CMK (cell line): Measurements from ENCODE around the gene LRRIQ1.
"Not testable (repeated sequence)": the region's sequence is repeated elsewhere in the genome, so short reads cannot be mapped to it uniquely, and the experiment has no call there.

Experiments
- DNase-seq: peaks from one replicate; pipeline ENCODE4 v3.0.0-alpha.2; 2010; ENCODE audit warnings: low read depth

The LRRIQ1 gene, protein sequence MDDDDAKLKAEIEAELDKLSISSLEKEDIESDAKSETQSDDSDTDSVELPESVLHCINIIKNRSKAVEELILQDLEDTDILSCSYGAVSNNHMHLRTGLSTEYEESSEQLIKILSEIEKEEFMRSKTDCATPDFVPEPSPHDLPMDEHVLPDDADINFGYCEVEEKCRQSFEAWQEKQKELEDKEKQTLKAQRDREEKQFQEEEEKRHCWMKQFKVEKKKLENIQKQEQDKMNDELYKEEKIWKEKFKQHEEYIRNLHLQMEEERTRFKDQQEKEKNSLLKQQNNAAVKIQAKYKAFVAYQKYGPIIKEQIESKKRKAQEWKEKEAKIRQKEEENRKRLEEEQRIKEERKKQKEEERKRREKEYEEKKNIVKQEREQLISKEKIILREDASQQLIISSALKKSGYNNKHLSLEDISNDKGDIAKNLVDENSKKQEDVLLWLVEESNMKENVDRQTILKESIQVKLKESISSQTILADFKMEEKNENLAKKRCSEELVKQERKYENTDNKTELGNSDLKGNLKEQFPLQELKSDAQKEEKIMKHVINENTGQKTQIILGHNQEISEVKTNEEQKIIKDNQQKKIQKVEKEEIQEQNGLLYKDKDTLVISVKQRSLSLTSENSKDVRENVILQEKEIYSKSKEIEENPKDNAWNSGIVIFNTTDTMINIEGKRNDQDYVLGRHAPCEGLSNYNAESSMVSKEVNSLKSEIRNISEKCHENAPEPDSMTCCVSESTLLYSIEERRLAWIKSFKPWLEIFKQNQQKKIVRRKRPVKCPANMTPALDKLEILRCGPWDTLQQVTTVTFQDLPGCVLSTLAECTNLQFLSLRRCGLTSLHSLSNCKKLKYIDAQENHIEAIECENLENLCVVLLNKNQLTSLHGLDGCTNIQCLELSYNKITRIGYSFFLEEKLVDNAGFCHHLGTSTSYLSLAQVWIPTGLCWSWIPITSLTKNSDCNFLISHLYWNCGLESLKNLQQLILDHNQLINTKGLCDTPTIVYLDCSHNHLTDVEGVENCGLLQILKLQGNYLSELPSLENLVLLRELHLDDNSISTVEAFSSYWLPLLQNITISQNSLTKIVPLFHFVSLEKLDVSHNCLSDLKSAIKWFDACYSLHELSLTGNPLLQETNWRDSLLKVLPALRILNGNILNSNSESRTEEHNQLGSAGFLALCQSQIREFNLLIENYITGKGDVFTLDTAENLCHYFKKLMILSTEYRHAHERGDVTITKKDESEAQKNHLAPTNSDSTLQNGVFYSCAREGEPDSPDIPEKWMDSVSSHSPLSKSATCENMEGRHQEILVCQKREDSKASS (N-terminal part only)

DNA sequence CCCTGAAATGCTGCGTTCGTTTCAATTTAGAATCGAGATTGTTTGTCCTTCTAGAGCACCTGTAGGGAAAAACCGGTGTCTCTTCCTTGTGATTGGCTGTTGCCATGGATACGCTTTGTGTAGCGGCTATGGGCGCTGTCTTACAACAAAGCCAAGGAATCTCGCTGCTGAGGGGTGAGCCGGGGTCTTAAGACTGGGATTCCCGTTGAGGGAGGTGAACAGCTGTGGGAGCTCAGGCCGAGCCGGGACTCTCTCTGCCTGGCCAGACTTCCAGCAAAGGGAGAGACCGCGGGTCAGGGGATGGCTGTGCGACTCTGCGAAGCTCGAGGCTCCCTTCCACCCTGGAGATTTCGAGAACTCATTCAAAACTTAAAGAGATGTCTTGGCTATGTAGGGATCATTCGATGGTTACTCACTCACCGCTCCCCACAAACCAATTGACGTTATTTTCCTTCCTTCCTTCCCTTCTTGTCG lies at the start of gene LRRIQ1, which contains the start of gene TSPAN19:
Gene LRRIQ1, plus strand, starts transcription at position 118 of the 474 bp plus-strand sequence. CDS start 1,826 bp downstream, outside the sequence.
Gene TSPAN19, minus strand, starts transcription at position 44 of the 474 bp plus-strand sequence. CDS start 6,331 bp downstream, outside the sequence.
- no peak for DNase-seq

DNA sequence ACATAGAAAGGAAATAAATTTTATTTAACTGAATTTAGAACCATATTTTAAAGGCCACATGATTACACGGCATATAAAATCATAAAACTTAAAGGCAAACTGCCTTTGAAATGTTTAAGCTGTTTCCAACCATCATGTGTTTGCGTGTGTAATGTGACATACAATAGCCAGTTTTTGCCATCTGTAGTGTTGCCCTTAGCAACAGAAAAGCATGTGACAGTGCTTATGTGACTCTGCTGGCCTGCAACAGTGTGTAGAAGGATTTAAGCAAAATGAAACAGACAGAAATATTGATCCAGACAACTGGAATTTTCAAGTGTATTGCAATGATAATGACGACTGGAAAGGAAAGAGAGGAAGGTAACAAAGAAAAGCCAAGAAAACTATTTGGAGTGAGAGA lies 49.6 kb upstream of the LRRIQ1 start:
- no peak for DNase-seq

DNA sequence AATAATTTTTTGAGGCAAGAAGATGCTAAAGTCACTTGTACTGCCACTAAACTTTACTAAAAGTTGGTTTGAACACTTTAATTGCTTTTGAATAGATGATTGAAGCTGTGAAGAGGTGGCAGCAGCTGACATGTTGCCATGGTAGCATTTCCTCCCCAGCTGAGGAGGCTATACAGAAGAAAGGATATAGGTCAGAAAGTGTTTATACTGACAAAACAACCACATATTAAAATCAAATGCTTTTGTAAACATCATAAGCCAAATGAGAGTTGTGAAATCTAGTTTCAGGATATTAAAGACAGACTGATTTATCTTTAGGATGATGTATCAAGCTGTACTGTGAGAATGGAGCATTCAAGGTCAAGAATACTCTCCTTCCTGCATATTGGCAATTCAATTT lies 41.7 kb upstream of the LRRIQ1 start:
- DNase-seq, result no peak

DNA sequence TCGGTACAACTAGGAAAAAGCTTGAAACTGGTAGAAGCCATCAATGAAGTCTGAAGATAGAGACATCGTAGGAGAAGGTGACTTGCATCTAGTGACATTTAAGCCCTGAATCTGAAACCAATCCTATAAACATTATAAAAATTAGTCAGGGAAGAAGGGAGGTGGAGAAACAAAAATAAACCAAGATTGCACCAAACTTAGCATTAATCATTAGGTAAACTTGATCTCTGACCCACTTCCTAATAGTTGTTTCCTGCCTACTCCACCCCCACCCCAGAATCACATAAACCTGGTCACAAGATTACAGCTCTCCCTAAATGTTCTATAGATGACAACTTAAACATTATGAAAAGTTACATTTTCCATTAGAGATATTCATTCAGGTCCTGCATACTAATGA lies 40.5 kb upstream of the LRRIQ1 start:
- DNase-seq, result no peak

DNA sequence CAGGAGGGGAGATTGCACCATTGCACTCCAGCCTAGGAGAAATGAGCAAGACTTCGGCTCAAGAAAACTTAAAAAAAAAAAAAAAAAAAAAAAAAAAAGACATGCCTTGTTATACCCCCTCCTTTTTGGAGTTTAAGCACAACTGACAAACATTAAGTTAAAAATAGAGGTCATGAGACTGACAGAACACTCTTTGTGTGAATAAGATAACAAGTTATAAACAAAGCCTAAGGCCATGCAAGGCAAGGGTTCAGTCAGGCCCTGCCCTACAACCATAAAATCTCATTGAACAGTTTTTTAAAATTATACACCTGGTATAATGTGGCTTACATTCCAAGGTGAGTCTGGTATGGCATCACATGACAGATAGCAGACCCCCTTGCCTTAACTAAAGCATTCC lies 39.4 kb upstream of the LRRIQ1 start:
- no peak for DNase-seq

DNA sequence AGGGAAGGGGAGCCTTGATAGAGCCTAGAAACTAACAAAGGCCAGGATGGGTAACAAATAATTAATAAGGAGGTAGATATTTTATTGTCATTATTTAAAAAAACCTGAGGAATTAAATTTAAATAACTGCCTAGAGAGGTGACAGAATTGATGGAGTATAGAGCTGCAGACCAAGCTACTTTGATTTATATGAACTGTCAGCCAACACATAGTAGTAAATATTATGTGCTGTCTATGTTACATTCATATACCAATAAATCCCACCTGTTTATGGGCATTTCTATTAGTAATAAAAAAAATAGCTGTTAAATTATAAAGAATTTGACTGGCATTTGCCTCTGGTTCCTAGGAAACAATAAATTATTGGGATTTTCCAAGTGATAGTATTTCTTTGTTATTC lies 37.8 kb upstream of the LRRIQ1 start:
- no peak for DNase-seq

DNA sequence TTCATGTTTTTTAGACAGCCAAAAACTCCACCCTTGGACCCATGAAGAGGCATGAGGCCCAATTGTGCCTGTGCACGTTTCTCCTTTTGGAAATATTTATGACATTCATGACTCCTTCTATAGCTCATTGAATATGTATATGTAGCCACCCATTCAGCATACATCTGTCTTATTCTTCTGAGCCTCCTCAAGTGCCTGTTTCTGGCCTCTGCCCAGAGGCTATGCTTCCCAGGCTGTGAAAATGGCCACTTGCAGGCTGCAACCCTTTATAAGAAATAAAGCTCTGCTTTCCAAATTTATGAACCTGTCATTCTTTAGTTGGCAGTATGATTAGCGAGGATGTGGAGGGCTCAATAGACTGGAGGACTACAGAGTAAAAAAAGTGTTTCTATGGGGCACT lies 35.4 kb upstream of the LRRIQ1 start:
- no peak for DNase-seq

DNA sequence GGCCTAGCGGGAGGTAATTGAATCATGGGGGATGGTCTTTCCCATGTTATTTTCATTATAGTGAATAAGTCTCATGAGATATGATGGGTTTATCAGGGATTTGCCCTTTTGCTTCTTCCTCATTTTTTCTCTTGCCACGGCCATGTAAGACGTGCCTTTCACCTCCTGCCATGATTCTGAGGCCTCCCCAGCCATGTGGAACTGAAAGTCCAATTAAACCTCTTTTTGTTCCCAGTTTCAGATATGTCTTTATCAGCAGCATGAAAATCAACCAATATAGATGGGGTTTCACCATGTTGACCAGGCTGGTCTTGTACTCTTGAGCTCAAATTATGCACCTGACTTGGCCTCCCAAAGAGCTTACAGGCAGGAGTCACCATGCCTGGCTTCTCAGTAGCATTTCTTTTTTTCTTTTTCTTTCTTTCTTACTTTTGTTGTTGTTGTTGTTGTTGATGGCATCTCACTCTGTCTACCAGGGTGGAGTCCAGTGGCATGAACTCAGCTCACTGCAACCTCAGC lies 33.3 kb upstream of the LRRIQ1 start:
- no peak for DNase-seq

DNA sequence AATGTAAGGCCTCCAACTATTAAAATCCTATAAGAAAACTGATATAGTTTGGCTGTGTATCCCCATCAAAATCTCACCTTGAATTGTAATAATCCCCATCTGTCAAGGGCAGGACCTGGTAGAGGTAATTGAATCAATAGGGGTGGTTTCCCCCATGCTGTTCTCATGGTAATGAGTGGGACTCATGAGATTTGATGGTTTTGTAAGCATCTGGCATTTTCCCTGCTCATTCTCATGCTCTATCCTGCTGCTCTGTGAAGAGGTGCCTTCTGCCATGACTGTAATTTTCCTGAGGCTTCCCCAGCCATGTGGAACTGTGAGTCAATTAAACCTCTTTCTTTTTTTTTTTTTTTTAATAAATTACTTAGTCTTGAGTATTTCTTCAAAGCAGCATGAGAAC lies 31.9 kb upstream of the LRRIQ1 start:
- no peak for DNase-seq

DNA sequence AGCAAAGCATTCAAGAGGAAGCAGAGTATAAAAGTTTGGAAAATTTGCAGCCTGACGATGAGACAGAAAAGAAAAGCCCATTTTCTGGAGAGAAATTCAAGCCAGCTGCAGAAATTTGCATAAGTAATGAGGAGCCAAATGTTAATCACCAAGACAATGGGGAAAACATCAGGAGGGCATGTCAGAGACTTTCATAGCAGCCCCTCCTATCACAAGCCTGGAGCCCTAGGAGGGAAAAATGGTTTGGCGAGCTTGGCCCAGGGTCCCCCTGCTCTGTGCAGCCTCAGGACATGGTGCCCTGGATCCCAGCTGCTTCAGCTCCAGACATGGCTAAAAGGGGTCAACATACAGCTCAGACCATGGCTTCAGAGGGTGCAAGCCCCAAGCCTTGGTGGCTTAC lies 31.1 kb upstream of the LRRIQ1 start:
- not testable (repeated sequence) for DNase-seq

DNA sequence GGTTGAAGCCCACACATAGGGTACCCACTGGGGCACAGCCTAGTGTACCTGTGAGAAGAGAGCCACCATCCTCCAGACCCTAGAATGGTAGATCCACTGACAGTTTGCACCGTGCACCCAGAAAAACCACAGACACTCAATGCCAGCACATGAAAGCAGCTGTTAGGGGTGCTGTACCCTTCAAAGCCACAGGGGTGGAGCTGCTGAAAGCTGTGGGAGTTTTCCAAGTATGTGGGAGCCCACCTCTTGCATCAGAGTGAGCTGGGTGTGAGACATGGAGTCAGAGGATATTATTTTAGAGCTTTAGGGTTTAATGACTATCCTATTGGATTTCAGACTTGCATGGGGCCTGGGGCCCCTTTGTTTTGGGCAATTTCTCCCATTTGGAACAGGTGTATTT lies 30.5 kb upstream of the LRRIQ1 start:
- DNase-seq, result no peak

DNA sequence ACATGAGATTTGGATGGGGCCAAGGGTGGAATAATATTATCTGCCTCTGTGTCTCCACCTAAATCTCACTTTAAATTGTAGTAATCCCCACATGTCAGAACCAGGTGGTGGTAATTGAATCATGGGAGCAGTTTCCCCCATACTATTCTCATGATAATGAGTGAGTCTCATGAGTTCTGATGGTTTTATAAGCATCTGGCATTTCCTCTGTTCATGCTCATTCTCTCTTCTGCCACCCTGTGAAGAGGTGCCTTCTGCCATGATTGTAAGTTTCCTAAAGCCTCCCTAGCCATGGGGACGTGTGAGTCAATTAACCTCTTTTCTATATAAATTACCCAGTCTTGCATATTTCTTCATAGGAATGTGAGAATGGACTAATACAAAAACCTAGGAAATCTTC lies 29.9 kb upstream of the LRRIQ1 start:
- no peak for DNase-seq

DNA sequence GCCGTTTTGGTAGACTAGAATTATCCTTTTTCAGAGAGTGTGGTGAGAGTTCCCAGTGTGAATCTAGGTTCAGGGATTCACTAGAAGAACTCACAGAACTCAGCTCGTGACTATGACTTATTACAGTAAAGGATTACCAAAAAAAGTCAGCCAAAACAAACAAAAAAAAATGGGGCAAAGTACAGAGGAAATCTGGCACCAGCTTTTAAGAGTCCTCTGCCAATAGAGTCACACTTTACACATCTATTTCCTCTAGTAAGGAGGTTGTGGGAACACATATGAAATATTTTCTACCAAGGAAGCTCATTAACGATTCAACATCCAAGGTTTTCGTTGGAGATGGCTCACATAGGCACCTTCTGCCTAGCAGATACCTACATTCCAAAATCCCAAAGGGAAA lies 28.3 kb upstream of the LRRIQ1 start:
- no peak for DNase-seq

DNA sequence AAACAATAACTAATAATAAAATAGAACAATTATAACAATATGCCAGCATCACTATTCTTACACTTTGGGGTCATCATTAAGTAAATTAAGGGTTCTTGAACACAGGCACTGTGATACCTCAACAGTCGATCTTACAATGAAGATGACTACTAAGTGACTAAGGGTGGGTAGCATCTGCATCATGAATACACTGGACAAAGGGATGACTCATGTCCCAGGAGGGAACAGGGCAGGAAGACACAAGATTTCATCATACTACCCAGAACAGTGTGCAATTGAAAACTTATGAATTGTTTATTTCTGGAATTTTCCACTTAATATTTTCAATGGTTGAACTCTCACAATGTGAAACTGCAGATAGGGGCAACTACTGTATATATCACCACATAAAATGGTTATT lies 19.7 kb upstream of the LRRIQ1 start:
- DNase-seq, result no peak

DNA sequence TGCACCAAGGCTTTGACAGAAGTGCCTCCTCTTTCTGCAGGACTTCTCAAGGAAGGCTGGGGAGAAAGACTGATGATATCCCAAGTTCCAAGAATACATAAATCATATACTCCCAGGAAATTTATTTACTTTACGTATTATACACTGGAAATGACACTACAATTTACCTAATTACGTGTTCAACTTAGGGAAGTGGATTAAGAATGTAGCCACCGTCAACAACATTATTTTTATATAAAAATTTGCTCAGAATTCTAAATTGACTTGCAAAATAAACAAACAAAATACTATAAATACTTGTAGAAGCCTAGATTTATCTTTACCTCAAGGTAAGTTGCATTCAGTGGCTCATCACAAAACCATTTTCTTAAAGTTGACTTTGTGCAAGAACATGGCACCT lies 19.0 kb upstream of the LRRIQ1 start:
- no peak for DNase-seq

DNA sequence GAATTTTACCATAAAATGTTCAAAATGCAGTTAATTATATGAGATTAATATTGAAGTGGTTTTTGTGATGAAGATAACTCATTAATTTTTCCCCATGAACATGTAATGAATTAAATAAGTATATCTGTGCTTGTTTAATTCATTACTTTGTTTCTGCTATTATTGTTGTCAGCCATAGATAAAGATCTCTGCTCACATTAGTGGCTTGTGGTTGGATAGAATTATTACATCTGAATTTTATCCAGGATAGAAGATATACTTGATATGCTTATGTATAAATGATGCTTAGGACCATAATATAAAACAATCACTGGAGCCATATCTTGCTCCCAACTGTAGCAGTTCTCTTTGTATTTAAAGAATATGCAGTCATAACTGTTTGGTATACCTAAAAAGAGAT lies 18.5 kb upstream of the LRRIQ1 start:
- DNase-seq, result no peak

DNA sequence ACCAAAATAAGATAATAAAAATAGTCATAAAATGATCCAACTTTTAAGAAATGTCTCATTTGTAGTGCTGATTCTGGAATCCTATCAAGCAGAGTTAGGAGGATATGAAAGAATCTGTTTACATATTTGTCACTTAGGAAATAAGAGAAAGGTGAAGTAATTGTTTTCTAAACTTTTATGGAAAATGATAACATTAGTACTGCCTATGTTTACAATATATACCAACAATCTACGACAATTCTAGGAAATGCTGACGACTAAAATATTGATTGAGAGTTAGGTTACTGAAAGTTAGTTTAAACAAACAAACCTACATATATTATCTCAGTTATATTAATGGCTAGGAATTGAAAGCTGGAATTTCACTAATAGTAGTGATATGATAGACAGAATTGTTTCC lies 18.1 kb upstream of the LRRIQ1 start:
- no peak for DNase-seq

DNA sequence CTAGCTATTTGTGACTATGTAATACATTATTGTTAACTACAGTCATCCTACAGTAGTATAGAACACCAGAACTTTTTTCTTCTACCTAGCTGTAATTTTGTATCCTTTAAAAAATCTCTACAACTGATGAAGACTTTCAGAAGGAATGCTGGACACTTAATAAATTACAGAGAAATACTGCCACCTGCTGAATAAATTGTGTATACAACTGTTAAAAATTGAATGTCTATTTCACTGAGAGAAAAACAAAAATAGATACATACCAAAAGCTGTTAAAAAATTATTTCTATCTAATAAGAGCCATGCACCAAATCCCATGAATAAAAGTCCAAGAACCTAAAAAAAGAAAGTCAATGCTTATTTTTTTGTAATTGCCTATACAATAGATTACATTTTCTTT lies 6.7 kb upstream of the LRRIQ1 start:
- no peak for DNase-seq

DNA sequence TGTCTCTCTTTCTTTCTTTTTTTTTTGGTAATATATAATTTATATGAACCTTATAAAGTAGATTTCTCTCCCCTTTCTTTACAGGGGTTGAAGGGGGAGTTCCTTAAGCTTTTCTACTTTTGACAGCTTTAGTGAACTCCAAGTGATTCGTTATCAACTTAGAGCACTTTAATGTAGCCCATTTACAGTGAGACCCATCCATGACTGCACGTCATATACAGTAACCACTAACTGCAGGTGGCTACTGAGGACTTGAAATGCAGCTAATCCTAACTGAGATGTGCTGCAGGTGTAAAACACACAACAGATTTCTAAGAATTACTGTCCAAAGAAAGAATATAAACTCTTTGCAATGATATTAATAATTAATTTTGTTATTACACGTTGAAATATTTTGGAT lies 582 bp downstream of the LRRIQ1 start:
- DNase-seq, result no peak

DNA sequence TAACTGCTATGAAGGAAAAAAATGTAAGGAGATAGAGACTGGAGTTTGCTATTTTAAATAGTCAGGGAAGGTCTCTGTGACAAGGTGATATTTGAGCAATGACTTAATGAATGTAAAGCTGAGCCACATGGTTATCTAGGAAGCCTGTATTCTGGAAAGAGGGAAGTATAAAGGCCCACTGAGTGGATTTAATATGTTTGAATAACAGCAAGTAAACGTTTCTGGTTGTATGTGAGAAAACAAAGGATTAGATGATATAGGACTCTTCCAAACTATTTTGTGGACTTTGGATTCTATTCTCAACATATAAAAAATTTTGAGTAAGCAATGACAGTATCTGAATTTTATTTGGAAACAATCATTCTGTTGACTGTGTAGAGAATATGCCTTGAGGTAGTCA lies 5.2 kb downstream of the LRRIQ1 start:
- no peak for DNase-seq

DNA sequence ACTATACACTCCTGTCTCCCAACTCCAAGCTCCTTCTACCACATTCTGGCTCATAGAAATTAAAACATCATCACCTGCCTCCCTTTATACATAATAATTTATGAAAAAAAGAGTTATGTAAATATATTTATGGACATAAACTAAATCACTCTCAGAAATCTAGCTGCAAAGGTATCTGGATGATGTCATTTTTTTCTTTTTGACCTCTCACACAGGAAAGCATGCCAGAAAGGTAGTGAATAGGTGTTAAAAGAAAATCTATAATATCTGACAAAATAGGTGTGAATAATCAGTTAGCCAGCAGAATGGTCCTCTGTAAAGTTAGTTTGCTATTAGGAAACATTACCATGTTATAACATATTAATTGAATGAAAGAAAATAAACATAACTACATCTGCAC lies 7.7 kb downstream of the LRRIQ1 start:
- no peak for DNase-seq
